GM23338 (cell line): ENCODE results near the gene MBD2. TPM values are rescaled to one million over a fixed set of nuclear protein-coding genes. Genes with fewer than 3 reads are reported as not detected.

Experiments used
- ATAC-seq: fragments of 200-7000 bp; cut with Tn5 transposase; 3 replicates; pipeline ENCODE4 v1.9.1; 2020
- DNase-seq: peaks from one replicate; pipeline ENCODE4 v3.0.0-alpha.2; 2015; ENCODE audit warnings: low spot score
- H2AFZ ChIP-seq: fragments of 200-600 bp; sonication (generic); 2 replicates; pipeline ENCODE4 v1.8.0; 2016; ENCODE audit warnings: antibody characterized with exemption, mild to moderate bottlenecking, moderate library complexity
- H3F3A ChIP-seq: fragments of 200-600 bp; sonication (generic); replicated peaks from 2 replicates; pipeline ENCODE4 v1.8.0; 2017; ENCODE audit warnings: antibody characterized with exemption, mixed run types, low read depth
- H3K27ac ChIP-seq: fragments of 200-600 bp; sonication (generic); 2 replicates; pipeline ENCODE4 v1.6.1; 2016; ENCODE audit warnings: low read depth
- H3K27me3 ChIP-seq: fragments of 200-600 bp; sonication (generic); 2 replicates; pipeline ENCODE4 v1.8.0; 2016; ENCODE audit warnings: mild to moderate bottlenecking, mixed run types, moderate library complexity; ENCODE audit not compliant: insufficient read depth
- H3K36me3 ChIP-seq: fragments of 200-600 bp; sonication (generic); 2 replicates; pipeline ENCODE4 v1.8.0; 2016; ENCODE audit warnings: mild to moderate bottlenecking; ENCODE audit not compliant: insufficient read depth
- H3K4me1 ChIP-seq: fragments of 200-600 bp; sonication (generic); 2 replicates; pipeline ENCODE4 v1.8.0; 2016; ENCODE audit warnings: mild to moderate bottlenecking, moderate library complexity; ENCODE audit not compliant: insufficient read depth
- H3K4me2 ChIP-seq: fragments of 200-600 bp; sonication (generic); 2 replicates; pipeline ENCODE4 v1.7.1; 2017; ENCODE audit warnings: mixed run types
- H3K4me3 ChIP-seq: fragments of 200-600 bp; sonication (generic); 2 replicates; pipeline ENCODE4 v1.6.1; 2016; ENCODE audit warnings: mixed run types
- H3K79me2 ChIP-seq: fragments of 200-600 bp; sonication (generic); replicated peaks from 2 replicates; pipeline ENCODE4 v1.8.0; 2017; ENCODE audit warnings: mild to moderate bottlenecking; ENCODE audit not compliant: insufficient read depth
- H3K9me2 ChIP-seq: fragments of 200-600 bp; sonication (generic); 2 replicates; pipeline ENCODE4 v1.8.0; 2017; ENCODE audit not compliant: insufficient read depth
- H4K20me1 ChIP-seq: fragments of 200-600 bp; sonication (generic); replicated peaks from 2 replicates; pipeline ENCODE4 v1.8.0; 2017; ENCODE audit warnings: mild to moderate bottlenecking; ENCODE audit not compliant: insufficient read depth
- H3K27ac Mint-ChIP-seq: 2 replicates; pipeline ENCODE4 v1.8.0; 2020; ENCODE audit warnings: inconsistent platforms, mild to moderate bottlenecking, moderate library complexity, mixed read lengths
- H3K27me3 Mint-ChIP-seq: 3 replicates; pipeline ENCODE4 v1.8.0; 2022; ENCODE audit warnings: low read depth, mild to moderate bottlenecking, moderate library complexity, mixed read lengths, inconsistent platforms; ENCODE audit not compliant: insufficient read depth, poor library complexity
- H3K36me3 Mint-ChIP-seq: 3 replicates; pipeline ENCODE4 v1.8.0; 2021; ENCODE audit warnings: low read depth, mild to moderate bottlenecking, inconsistent platforms, moderate library complexity, mixed read lengths
- H3K4me1 Mint-ChIP-seq: 3 replicates; pipeline ENCODE4 v1.8.0; 2020; ENCODE audit warnings: mild to moderate bottlenecking, inconsistent platforms, mixed read lengths
- H3K4me3 Mint-ChIP-seq: 3 replicates; pipeline ENCODE4 v1.8.0; 2021; ENCODE audit warnings: moderate library complexity, mild to moderate bottlenecking, inconsistent platforms, mixed read lengths
- H3K9me3 Mint-ChIP-seq: 3 replicates; pipeline ENCODE4 v1.8.0; 2020; ENCODE audit warnings: moderate library complexity, mild to moderate bottlenecking, inconsistent platforms, mixed read lengths
- CREB1 ChIP-seq: fragments of 250-450 bp; sonication (Bioruptor Pico); IDR thresholded peaks from 2 replicates; pipeline ENCODE4 v1.5.0; 2020; ENCODE audit warnings: low read depth, mild to moderate bottlenecking, moderate library complexity
- CTCF ChIP-seq, 2 experiments: fragments of 200-600 bp in 1 of 2; sonication (generic) in 1 of 2; conservative IDR thresholded peaks; 2 replicates each; pipeline versions ENCODE4 v1.5.1 to v1.6.1; 2016 to 2017; ENCODE audit warnings: antibody characterized with exemption in 2 of 2, low read depth in 2 of 2, mild to moderate bottlenecking in 2 of 2, moderate library complexity in 1 of 2
- ETS1 ChIP-seq: IDR thresholded peaks from 2 replicates; pipeline ENCODE4 v1.6.1; 2016; ENCODE audit warnings: antibody characterized with exemption
- EZH2 ChIP-seq: fragments of 200-600 bp; sonication (generic); IDR thresholded peaks from one replicate; pipeline ENCODE4 v1.8.0; 2017; ENCODE audit warnings: antibody characterized with exemption, mild to moderate bottlenecking, low read depth; ENCODE audit not compliant: unreplicated experiment
- EZH2phosphoT487 ChIP-seq: fragments of 200-600 bp; sonication (generic); IDR thresholded peaks from one replicate; pipeline ENCODE4 v1.8.1; 2018; ENCODE audit warnings: antibody characterized with exemption; ENCODE audit not compliant: unreplicated experiment
- JUNB ChIP-seq: IDR thresholded peaks from one replicate; pipeline ENCODE4 v1.6.1; 2016; ENCODE audit warnings: antibody characterized with exemption; ENCODE audit not compliant: unreplicated experiment
- NANOG ChIP-seq: IDR thresholded peaks from 2 replicates; pipeline ENCODE4 v1.6.1; 2016; ENCODE audit warnings: antibody characterized with exemption, borderline replicate concordance
- POLR2AphosphoS5 ChIP-seq: IDR thresholded peaks from 2 replicates; pipeline ENCODE4 v1.6.1; 2016; ENCODE audit warnings: antibody characterized with exemption, low read depth
- REST ChIP-seq: IDR thresholded peaks from one replicate; pipeline ENCODE4 v1.6.1; 2018; ENCODE audit warnings: antibody characterized with exemption; ENCODE audit not compliant: unreplicated experiment
- STAT1 ChIP-seq: IDR thresholded peaks from one replicate; pipeline ENCODE4 v1.6.1; 2016; ENCODE audit warnings: antibody characterized with exemption; ENCODE audit not compliant: unreplicated experiment
- ZNF114 ChIP-seq: fragments of 250-450 bp; sonication (Bioruptor Pico); IDR thresholded peaks from 2 replicates; pipeline ENCODE4 v1.5.0; 2020; ENCODE audit warnings: mild to moderate bottlenecking, moderate library complexity
- ZNF331 ChIP-seq: fragments of 250-450 bp; sonication (Bioruptor Pico); IDR thresholded peaks from 2 replicates; pipeline ENCODE4 v1.5.0; 2020; ENCODE audit warnings: low read depth, mild to moderate bottlenecking, moderate library complexity
- ZNF462 ChIP-seq: fragments of 250-450 bp; sonication (Bioruptor Pico); IDR thresholded peaks from 2 replicates; pipeline ENCODE4 v1.5.0; 2020; ENCODE audit warnings: mild to moderate bottlenecking, moderate library complexity
- polyA plus RNA-seq: library from polyadenylated mRNA; unstranded; fragments of >200 nt; fragmentation: Nextera tagmentation; extraction: Ambion mirVana; gene quantifications from 2 replicates; pipeline ENCODE4 v1.2.1, GENCODE V29; 2016
- total RNA-seq: library from RNA; depleted of rRNA; stranded (reverse); fragments of >200 nt; shearing (Covaris generic); gene quantifications from 2 replicates; pipeline ENCODE4 v1.2.3, GENCODE V29; 2014

Gene MBD2
- total and polyA plus RNA-seq, 2 experiments from 2014 or later, result 11.2 to 39.2 TPM

GRCh38 chr18:54206447-54206846 lies 18.0 kb downstream of the MBD2 start:
- no peak for TF ChIP-seq ETS1
- no peak for TF ChIP-seq JUNB
- TF ChIP-seq ZNF331 (CRISPR knock-in tag), result no peak
- no peak for TF ChIP-seq NANOG
- TF ChIP-seq ZNF462, result no peak
- TF ChIP-seq REST, result no peak
- TF ChIP-seq STAT1, result no peak
- no peak for TF ChIP-seq CTCF (conservative IDR thresholded peaks at IDR 0.05; ENCODE audit: low read depth in 2 of 2)
- TF ChIP-seq CREB1 (CRISPR knock-in tag), result no peak
- TF ChIP-seq EZH2phosphoT487, result no peak
- no peak for TF ChIP-seq EZH2
- no peak for TF ChIP-seq POLR2AphosphoS5
- no peak for TF ChIP-seq ZNF114 (CRISPR knock-in tag)
- Mint-ChIP-seq H3K4me1 (peaks cover 12% of the 10 kb centered on the region; the same call in 2 of the 3 replicates), H3K4me3 (no peak overlapping the region), H3K27ac (peak overlapping the region; percentile 20; the same call in 1 of the 2 replicates), H3K36me3 (peaks cover 22% of the 10 kb centered on the region), H3K9me3 (no peaks in the 10 kb centered on the region), H3K27me3 (no peaks in the 10 kb centered on the region)
- Histone ChIP-seq H3K79me2 (peaks cover 84% of the 10 kb centered on the region), H3F3A (no peaks in the 10 kb centered on the region), H3K27me3 (no peaks in the 10 kb centered on the region), H3K4me2 (no peak overlapping the region), H3K9me2 (no peaks in the 10 kb centered on the region), H3K36me3 (peaks cover 13% of the 10 kb centered on the region), H3K4me3 (no peak overlapping the region), H3K27ac (peak overlapping the region; percentile 24; the same call in 1 of the 2 replicates), H3K4me1 (no peaks in the 10 kb centered on the region; the same call in 1 of the 2 replicates), H4K20me1 (peaks cover 39% of the 10 kb centered on the region), H2AFZ (no peak overlapping the region)
- DNase-seq (no peak), ATAC-seq (no peak)
